ENCODE results near the gene EEF1AKMT3. TPM values are rescaled to one million over a fixed set of nuclear protein-coding genes. Genes with fewer than 3 reads are reported as not detected.

EEF1AKMT3 gene
- total and polyA plus RNA-seq, 2 of the 4 experiments (the other 2 are of a cell fraction) = 3.2 to 8.1 TPM

GRCh38 chr12:57722716-57723629, 49.4 kb upstream of the EEF1AKMT3 start (continued):
- no peak for TF ChIP-seq SMC3 (IDR thresholded peaks at IDR 0.05; ENCODE audit: low read depth, low read length)
- no peak for TF ChIP-seq CEBPB (IDR thresholded peaks at IDR 0.05; ENCODE audit: low read depth, low read length)

DNA sequence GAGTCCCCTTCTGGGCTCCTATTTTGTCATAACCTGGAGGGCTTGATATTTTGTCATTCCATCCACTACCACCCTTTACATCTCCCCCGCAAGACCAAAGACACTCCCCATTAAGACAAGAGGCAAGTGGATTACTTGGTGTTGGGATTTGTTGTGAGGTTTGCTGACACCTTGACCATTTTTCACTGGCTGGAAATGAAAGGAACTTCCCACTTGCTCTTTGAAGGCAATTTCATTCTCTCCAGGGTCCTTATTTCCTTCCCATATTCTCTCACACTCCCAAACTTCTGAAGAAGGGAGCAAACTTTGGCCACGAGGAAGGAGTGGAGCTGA, 48.8 kb upstream of the EEF1AKMT3 start:
- H3K4ac ChIP-seq (ENCODE audit: low read depth, low read length) = no peak overlapping the region
- POLR2A ChIA-PET (ENCODE audit: unreplicated experiment) = interaction anchor here (0.6 kb wide), 1 partner anchor 43 kb away, joined by 12 read pairs; no protein-coding TSS in a partner anchor
- H3K79me1 ChIP-seq (ENCODE audit: low read depth in 1 of 2, low read length in 2 of 2) = peaks cover 0 to 17% of the 10 kb centered on the region in 2 experiments; a peak in 1 of 4 replicates
- H2BK20ac ChIP-seq (ENCODE audit: low read depth, low read length) = no peak overlapping the region
- H4K91ac ChIP-seq (ENCODE audit: insufficient read depth, low read depth, low read length) = no peak overlapping the region
- H2AFZ ChIP-seq (replicated peaks; ENCODE audit: low read length, poor library complexity) = no peak overlapping the region
- H3K4me3 ChIP-seq (ENCODE audit: insufficient read depth, low read depth, low read length) = no peak overlapping the region
- no peak overlapping the region for H3K23ac ChIP-seq (ENCODE audit: low read depth, low read length)
- no peak overlapping the region for H4K8ac ChIP-seq (ENCODE audit: low read depth in 2 of 2, low read length in 2 of 2)
- H3K9me3 ChIP-seq (ENCODE audit: control insufficient read depth, insufficient read depth, low read length) = no peaks in the 10 kb centered on the region
- H3K14ac ChIP-seq (replicated peaks; ENCODE audit: low read depth, low read length) = no peak overlapping the region
- no peak overlapping the region for H3K56ac ChIP-seq (ENCODE audit: extremely low read depth, insufficient read depth, low read length)
- H4K20me1 ChIP-seq (ENCODE audit: insufficient read depth, low read length) = peaks cover 9% of the 10 kb centered on the region; the same call in 1 of the 2 replicates
- H2BK5ac ChIP-seq (ENCODE audit: low read depth, low read length, poor library complexity, severe bottlenecking) = no peak overlapping the region
- no peak overlapping the region for H2AK5ac ChIP-seq (ENCODE audit: low read depth, low read length)
- no peak overlapping the region for H2BK120ac ChIP-seq (ENCODE audit: low read depth, low read length)
- no peak overlapping the region for H3K4me2 ChIP-seq (ENCODE audit: low read depth, low read length)
- H4K5ac ChIP-seq (ENCODE audit: low read depth, low read length) = no peak overlapping the region
- peaks cover 10% of the 10 kb centered on the region; the same call in 1 of the 2 replicates for H3K9me1 ChIP-seq (ENCODE audit: insufficient read depth, low read length)
- H3K27me3 ChIP-seq (ENCODE audit: control insufficient read depth, insufficient read depth, low read length) = no peaks in the 10 kb centered on the region; the same call in 1 of the 2 replicates
- H2BK15ac ChIP-seq (ENCODE audit: low read depth, low read length) = no peak overlapping the region
- in situ Hi-C loops (cut with MboI; ENCODE audit: low sequenced_read_pairs) (no loop called here), dilution Hi-C loops (cut with HindIII; ENCODE audit: low sequenced_read_pairs, unreplicated experiment) (no loop called here), intact Hi-C loops (cut with micrococcal nuclease) (no loop called here)
- peaks cover 28% of the 10 kb centered on the region for H3K36me3 ChIP-seq (ENCODE audit: control insufficient read depth, insufficient read depth, low read length)
- BruUV-seq (replicated peaks) = no TSS peak
- no peak overlapping the region for H3K9ac ChIP-seq (ENCODE audit: low read depth, low read length)
- CTCF ChIA-PET = no interaction called here
- no CpG with 5 or more reads among the region's 2 CpGs for WGBS, 2 experiments (ENCODE audit: extremely low coverage in 2 of 2, insufficient read length in 1 of 2)
- H3K27ac ChIP-seq (ENCODE audit: insufficient read depth, low read length) = no peak overlapping the region
- H2AK9ac ChIP-seq (replicated peaks; ENCODE audit: low read depth, low read length, poor library complexity) = no peak overlapping the region
- ATAC-seq (ENCODE audit: low read depth) (no peak), DNase-seq (no peak)
- H3K18ac ChIP-seq (ENCODE audit: low read depth, low read length) = no peak overlapping the region
- 0 out of 2 replicates have a peak, but pooled peaks cover 4% of the 10 kb centered on the region for H3K4me1 ChIP-seq (ENCODE audit: control insufficient read depth, insufficient read depth, low read length)
- TF ChIP-seq FOS (IDR thresholded peaks at IDR 0.05; ENCODE audit: low read depth, low read length) = no peak
- TF ChIP-seq, protein P1, sequence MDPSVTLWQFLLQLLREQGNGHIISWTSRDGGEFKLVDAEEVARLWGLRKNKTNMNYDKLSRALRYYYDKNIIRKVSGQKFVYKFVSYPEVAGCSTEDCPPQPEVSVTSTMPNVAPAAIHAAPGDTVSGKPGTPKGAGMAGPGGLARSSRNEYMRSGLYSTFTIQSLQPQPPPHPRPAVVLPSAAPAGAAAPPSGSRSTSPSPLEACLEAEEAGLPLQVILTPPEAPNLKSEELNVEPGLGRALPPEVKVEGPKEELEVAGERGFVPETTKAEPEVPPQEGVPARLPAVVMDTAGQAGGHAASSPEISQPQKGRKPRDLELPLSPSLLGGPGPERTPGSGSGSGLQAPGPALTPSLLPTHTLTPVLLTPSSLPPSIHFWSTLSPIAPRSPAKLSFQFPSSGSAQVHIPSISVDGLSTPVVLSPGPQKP (IDR thresholded peaks at IDR 0.05; ENCODE audit: borderline replicate concordance, low read depth, low read length) = no peak
- no peak for TF ChIP-seq NFE2L2 (IDR thresholded peaks at IDR 0.05; ENCODE audit: low read depth, low read length)
- no peak for TF ChIP-seq CHD1 (IDR thresholded peaks at IDR 0.05; ENCODE audit: low read depth, low read length)
- TF ChIP-seq CTCF (conservative IDR thresholded peaks at IDR 0.05; ENCODE audit: low read depth, low read length) = no peak
- TF ChIP-seq BHLHE40 (IDR thresholded peaks at IDR 0.05; ENCODE audit: low read depth, low read length) = no peak
- TF ChIP-seq RAD21 (IDR thresholded peaks at IDR 0.05; ENCODE audit: low read length) = no peak
- TF ChIP-seq MAZ (IDR thresholded peaks at IDR 0.05; ENCODE audit: borderline replicate concordance, low read depth, low read length) = no peak
- TF ChIP-seq USF2 (IDR thresholded peaks at IDR 0.05; ENCODE audit: low read depth, low read length) = no peak
- TF ChIP-seq RFX5 (IDR thresholded peaks at IDR 0.05; ENCODE audit: low read depth, low read length) = no peak
